HS-27A (cell line): ENCODE data around the gene HPCAL1.

Experiments used
- DNase-seq: peaks from one replicate; pipeline ENCODE4 v3.0.0-alpha.2; 2012; ENCODE audit warnings: low read depth, missing footprints

The HPCAL1 gene

DNA sequence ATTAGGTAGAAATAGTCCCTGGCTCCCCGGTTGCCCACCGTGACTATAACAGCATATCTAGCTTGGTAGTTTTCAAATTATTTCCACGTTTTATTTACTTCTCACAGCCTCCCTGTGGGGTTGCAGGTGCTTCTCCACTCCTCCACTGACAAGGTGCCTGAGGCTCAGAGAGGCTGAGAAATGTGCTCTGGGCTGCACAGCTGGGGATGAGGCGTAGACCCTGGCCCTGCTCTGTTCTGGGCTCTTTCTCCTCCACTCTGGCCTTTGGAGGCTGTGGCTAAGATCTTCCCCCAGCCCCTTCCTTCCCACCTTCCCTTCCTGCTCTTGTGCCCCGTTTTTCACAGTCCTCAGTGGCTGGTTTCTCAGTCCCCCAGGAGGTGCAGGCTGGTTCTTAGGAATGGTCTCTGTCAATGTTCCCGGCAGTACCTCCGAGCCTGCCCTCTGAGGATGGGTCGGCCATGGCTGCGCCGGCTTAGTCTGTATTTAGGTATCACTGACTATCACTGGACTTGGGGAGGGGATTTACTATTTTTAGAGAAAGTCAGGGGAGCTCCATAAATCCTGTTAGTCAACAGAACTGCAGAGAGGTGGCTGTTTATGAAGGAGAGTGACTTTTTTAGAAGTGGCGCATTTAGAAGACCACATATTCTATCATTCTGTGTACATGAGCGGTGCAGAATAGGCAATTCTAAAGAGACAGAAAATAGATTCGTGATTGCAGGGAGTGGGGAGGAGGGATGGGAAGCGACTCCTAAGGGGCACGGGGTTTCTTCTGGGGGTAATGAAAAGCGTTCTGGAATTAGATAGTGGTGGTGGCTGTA is 35.0 kb downstream of the HPCAL1 start:
- DNase-seq, result no peak

GRCh38 chr2:10338270-10339188 is 35.8 kb downstream of the HPCAL1 start:
- no peak for DNase-seq

DNA sequence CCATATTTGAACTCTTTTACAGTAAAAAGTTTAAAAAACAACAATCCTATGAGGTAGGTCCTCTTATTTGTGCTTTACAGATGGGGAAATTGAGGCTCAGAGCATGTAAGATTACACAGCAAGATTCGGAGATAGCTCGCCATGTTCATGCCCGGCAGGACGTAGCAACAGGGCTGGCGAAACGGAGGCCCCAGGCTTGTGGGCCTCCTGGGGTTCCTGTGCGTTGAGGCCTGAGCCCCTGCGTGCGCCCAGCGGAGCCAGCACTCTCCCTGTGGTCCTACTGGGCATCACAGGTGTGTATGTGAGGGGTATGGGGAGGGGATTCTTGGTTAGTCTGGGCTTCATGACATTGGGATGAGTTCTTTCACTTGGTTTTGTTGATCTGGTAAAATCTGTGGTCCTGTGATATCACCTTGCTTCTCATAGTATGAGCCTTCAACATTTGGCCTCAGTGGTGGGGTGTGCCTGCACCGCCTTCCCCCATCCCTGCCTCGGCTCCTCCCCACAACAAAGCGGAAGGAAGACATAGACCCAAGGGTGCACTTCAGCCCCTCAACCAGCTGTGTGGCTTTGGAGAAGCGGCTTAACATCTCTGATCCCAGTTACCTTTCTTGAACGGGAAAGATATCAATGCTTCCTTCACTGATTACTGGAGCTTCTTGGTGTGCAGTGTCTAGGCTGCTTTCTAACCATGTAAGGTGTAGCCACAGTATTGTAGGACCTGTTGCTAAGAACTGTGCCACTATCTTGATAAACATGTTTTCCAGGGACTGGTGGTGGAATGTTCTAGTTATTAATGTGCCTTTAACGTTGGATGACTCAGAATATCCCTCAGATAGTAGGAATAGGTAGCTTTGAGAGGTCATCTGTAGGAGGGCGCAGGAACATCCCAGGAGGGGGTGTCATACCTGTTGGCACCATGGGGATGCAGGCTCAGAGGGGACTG is 37.2 kb downstream of the HPCAL1 start:
- no peak for DNase-seq

DNA sequence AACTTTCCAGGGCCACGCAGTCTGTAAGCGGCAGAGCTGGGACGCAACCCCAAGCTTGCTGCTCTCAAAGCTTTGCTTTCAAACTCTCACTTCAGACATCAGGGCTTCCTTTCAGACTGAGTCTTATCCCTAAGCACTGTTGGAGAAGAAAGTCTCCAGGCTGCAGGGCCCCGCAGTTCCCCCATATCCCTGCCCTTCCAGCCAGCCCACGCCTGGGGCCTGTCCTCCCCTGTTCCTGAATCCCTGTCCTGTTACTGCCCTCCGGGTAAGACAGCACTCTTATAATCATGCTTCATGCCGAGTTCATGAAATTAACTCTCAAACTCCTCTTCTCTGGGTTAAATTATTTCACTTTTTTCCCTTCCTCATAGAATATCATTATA is 37.9 kb downstream of the HPCAL1 start:
- DNase-seq, result no peak

- no peak for DNase-seq
Observed at GRCh38 chr2:10341193-10341592, 38.5 kb downstream of the HPCAL1 start.

GRCh38 chr2:10342245-10342951 is 39.7 kb downstream of the HPCAL1 start:
- DNase-seq, result no peak

DNA sequence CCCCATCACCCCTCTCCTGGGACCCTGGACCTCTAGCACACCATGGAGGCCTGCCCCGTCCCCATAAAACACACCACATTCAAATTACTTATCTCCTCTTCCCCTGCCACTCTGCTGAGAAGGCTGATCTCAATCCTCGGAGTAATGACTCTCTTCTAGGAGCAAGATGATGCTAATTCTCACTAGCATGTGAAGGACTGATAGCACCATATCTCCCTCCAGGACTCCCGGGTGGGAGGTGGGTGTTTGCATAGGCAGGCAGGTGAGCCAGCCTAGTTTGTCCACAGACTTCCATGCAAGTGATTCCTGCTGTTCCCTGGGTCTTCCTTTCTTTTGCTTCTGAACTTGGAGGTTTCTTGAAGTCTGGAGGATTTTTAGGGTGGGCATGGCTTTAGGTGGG is 40.5 kb downstream of the HPCAL1 start:
- no peak for DNase-seq

GRCh38 chr2:10343658-10344057 is 41.0 kb downstream of the HPCAL1 start:
- DNase-seq, result no peak

- DNase-seq, result no peak
Observed at GRCh38 chr2:10344105-10345066, 41.7 kb downstream of the HPCAL1 start.

DNA sequence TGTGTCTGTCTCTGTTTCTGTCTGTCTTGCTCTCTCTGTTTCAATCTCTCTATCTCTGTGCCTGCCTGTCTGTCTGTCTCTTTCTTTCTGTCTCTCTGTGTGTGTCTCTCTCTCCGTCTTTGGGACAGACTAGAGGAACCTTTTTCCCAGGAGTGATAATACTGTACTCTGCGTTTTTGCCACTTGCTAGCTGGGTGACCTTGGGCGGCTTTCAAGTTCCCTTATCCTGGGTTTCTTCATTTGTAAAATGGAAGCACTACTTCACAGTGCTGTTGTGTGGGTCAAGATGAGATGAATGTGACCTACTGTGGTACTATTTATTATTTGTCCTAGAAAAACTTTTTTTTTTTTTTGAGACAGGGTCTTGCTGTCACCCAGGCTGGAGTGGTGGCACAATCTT is 42.4 kb downstream of the HPCAL1 start:
- no peak for DNase-seq

DNA sequence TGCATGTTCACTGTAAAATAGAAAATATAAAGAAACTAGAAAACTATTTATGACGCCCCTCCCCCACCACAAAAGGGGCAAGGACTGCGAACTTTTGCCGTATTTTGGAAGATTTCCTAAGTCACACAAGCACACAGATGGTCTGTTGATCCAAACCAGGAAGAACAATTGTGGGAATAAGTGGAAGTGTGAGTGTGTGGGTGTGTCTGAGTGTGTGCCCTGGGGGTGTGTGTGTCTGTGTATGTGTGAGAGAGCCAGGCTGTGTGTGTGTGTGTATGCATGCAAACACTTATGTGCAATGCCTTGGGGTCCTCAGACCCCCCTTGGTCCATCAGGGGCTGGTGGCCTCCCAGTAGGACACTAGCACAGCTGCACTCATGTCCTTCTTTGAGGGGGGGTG is 43.1 kb downstream of the HPCAL1 start:
- no peak for DNase-seq

- no peak for DNase-seq
Observed at GRCh38 chr2:10346929-10347561, 44.3 kb downstream of the HPCAL1 start.

DNA sequence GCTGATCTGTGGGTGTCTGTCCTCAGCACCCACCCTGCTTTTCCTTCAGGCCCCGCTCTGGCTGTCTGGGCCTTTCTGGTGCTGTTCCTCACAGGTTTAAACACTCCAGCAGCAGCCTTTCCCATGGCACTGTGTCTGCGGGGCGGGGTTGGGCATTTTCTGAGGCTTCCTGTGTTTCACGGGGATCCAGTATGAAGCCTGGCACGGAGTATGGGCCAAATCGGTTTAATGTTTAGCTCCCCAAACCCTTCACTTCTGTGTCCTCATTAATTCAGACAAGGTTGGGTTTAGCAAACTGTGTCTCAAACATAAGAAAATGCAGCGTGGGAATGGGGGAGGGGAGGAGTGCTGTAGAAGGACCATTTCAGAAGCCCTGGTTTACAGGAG is 44.9 kb downstream of the HPCAL1 start:
- no peak for DNase-seq

DNA sequence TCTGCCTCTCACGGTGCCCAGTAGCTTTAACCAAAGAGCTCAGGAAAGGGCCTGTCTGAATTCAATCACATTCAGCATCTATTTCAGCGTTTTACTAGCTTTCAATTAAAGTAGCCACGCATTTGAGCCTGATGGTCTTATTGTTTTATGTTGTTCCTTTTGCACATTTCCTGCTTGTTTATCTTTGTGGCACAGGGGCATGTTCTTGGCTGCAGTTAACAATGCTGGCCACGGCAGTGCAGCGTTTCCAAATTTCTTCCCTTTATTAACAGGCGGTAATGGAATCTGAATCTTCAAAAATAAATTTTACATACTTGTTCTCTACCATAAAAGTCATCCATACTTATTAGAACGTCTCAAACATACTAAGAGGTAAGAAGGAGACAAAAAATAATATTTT is 46.2 kb downstream of the HPCAL1 start:
- DNase-seq, result no peak

- no peak for DNase-seq
Observed at GRCh38 chr2:10350761-10351160, 48.1 kb downstream of the HPCAL1 start.

DNA sequence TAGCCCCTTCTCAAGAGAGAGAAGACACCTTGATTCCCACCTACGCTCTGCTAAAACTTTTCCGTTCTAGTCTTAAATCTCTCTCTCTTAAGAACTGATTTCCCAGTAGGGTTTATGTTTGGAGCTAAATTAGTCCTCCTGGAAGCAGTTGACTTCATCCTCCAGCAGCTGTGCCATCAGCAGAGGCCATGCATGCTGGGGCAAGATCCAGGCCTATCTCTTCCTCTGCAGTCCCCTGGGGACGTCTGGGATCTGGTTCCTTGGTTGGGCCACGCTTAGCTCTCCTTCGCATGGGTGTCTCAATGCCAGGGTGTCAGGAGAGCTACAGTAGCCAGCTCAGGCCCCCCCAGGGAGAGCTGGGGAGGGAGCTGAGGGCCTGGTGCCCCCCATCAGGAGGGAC is 49.7 kb downstream of the HPCAL1 start:
- DNase-seq, result no peak

DNA sequence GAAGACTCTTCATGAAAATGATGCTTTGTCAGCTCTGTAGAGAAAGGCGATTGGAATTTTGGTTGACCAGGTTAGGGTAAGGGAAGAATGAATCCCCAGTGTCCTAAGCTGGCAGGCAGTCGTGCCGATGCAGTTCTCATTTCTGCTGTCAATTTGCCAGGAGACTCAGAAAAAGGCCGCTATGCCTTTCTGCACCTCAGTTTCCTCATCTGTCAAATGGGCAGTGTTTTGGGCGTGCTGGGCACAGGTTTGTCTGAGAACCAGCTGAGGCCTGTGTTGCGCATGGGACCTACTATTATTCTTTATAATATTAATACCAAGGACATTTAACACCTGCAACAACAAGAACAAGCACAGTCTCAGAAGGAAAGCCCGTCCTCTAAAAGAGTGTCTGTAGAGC is 50.3 kb downstream of the HPCAL1 start:
- DNase-seq, result no peak

DNA sequence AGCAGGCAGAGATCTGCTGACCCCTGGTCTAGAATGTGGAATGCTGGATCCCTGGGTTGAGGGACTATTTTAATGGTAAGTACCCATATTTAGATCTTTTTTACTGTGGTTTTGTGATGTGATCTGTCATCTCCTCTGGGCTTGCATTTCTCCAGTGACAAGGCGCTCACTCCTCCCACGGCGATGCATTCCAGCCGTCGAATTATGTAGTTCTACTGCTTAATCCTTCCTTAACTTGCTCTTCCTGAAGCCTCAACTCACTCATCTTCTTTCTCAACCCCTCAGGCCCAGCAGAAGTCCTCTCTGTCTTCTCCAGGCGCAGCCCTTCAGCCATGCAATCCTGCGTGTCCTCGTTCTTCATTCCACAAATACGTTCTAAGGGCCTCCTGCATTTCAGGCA is 51.2 kb downstream of the HPCAL1 start:
- DNase-seq, result no peak

GRCh38 chr2:10354399-10354798 is 51.7 kb downstream of the HPCAL1 start:
- DNase-seq, result no peak
